GM19455 (cell line): ENCODE data around the gene ETV1.

ENCODE experiments used
- ATAC-seq: cut with Tn5 transposase; IDR thresholded peaks from one replicate; pipeline ENCODE4 v1.9.1; 2021; ENCODE audit not compliant: unreplicated experiment

ETV1 gene

GRCh38 chr7:13987395-13987794 lies 2.1 kb downstream of the ETV1 start:
- ATAC-seq = no peak

GRCh38 chr7:13986208-13986607 lies 3.3 kb downstream of the ETV1 start:
- no peak for ATAC-seq

GRCh38 chr7:13984831-13985685 lies 4.4 kb downstream of the ETV1 start:
- ATAC-seq = no peak

- no peak for ATAC-seq
These were observed 5.4 kb downstream of the ETV1 start for GRCh38 chr7:13984061-13984460.

- no peak for ATAC-seq
These were observed 6.4 kb downstream of the ETV1 start for GRCh38 chr7:13982940-13983677.

GRCh38 chr7:13981070-13981469 lies 8.4 kb downstream of the ETV1 start:
- no peak for ATAC-seq

- no peak for ATAC-seq
These were observed 9.0 kb downstream of the ETV1 start for GRCh38 chr7:13980474-13980873.

- ATAC-seq = no peak
These were observed 9.6 kb downstream of the ETV1 start for GRCh38 chr7:13979671-13980435.

- no peak for ATAC-seq
These were observed 12.9 kb downstream of the ETV1 start for GRCh38 chr7:13976594-13976993.

GRCh38 chr7:13965077-13965476 lies 24.4 kb downstream of the ETV1 start:
- no peak for ATAC-seq

- no peak for ATAC-seq
These were observed 25.5 kb downstream of the ETV1 start for GRCh38 chr7:13963925-13964324.

- no peak for ATAC-seq
These were observed 34.0 kb downstream of the ETV1 start for GRCh38 chr7:13955494-13955893.

GRCh38 chr7:13953368-13953767 lies 36.1 kb downstream of the ETV1 start:
- ATAC-seq = no peak

- ATAC-seq = no peak
These were observed 36.5 kb downstream of the ETV1 start for GRCh38 chr7:13952921-13953320.

- ATAC-seq = no peak
These were observed 39.5 kb downstream of the ETV1 start for GRCh38 chr7:13949939-13950338.

GRCh38 chr7:13949445-13949844 lies 40.0 kb downstream of the ETV1 start:
- no peak for ATAC-seq

- ATAC-seq = no peak
These were observed 41.3 kb downstream of the ETV1 start for GRCh38 chr7:13948019-13948801.

GRCh38 chr7:13947535-13947934 lies 41.9 kb downstream of the ETV1 start:
- ATAC-seq = no peak

- no peak for ATAC-seq
These were observed 43.3 kb downstream of the ETV1 start for GRCh38 chr7:13946181-13946580.

GRCh38 chr7:13945670-13946069 lies 43.8 kb downstream of the ETV1 start:
- ATAC-seq = no peak

GRCh38 chr7:13933536-13933935 lies 55.9 kb downstream of the ETV1 start:
- no peak for ATAC-seq
